NK-92 treated with Interleukin-12 subunit alpha and Interleukin-12 subunit beta, amount 100 ng/mL, for 24 hours (cell line): ENCODE measurements around the gene PLS1.
"Not testable (repeated sequence)": the region's sequence is repeated elsewhere in the genome, so short reads cannot be mapped to it uniquely, and the experiment has no call there.

ENCODE experiments used
- DNase-seq: peaks from one replicate; lab custom pipeline; 2025; lab: John Stamatoyannopoulos, UW

The PLS1 gene

GRCh38 chr3:142705198-142705597, 109.0 kb downstream of the PLS1 start:
- DNase-seq: no peak

- DNase-seq: no peak
Observed at GRCh38 chr3:142706321-142707127, 110.3 kb downstream of the PLS1 start.

GRCh38 chr3:142709207-142709606, 113.0 kb downstream of the PLS1 start:
- DNase-seq: no peak

GRCh38 chr3:142714882-142715281, 118.7 kb downstream of the PLS1 start:
- not testable (repeated sequence) for DNase-seq

GRCh38 chr3:142716102-142716501, 119.9 kb downstream of the PLS1 start:
- DNase-seq: no peak

GRCh38 chr3:142723665-142723967, 127.4 kb downstream of the PLS1 start:
- no peak for DNase-seq

- DNase-seq: no peak
Observed at GRCh38 chr3:142723968-142724681, 127.9 kb downstream of the PLS1 start, which contains the start of gene TRPC1. TRPC1 (plus strand) TSS chr3:142724034; CDS start chr3:142724560, 526 bp downstream.

GRCh38 chr3:142724682-142725356, 128.6 kb downstream of the PLS1 start:
- DNase-seq: no peak

- DNase-seq: no peak
Observed at GRCh38 chr3:142725357-142725739, 129.2 kb downstream of the PLS1 start.

- DNase-seq: no peak
Observed at GRCh38 chr3:142726017-142726416, 129.8 kb downstream of the PLS1 start.

- DNase-seq: no peak
Observed at GRCh38 chr3:142732066-142732465, 135.9 kb downstream of the PLS1 start.

- DNase-seq: no peak
Observed at GRCh38 chr3:142734834-142735233, 138.6 kb downstream of the PLS1 start.

- no peak for DNase-seq
Observed at GRCh38 chr3:142735462-142735861, 139.3 kb downstream of the PLS1 start.

- no peak for DNase-seq
Observed at GRCh38 chr3:142738396-142738795, 142.2 kb downstream of the PLS1 start.

GRCh38 chr3:142746646-142747045, 150.5 kb downstream of the PLS1 start:
- DNase-seq: no peak

GRCh38 chr3:142750531-142750930, 154.3 kb downstream of the PLS1 start:
- not testable (repeated sequence) for DNase-seq

- not testable (repeated sequence) for DNase-seq
Observed at GRCh38 chr3:142752605-142753004, 156.4 kb downstream of the PLS1 start.

- DNase-seq: no peak
Observed at GRCh38 chr3:142754494-142754893, 158.3 kb downstream of the PLS1 start.
